Activated naive CD8-positive, alpha-beta T cell (primary cell): ENCODE results near the gene SSBP2.

Experiments
- H3K27ac Mint-ChIP-seq: one replicate; pipeline ENCODE4 v1.8.0; 2021; ENCODE audit warnings: mixed read lengths
- H3K27me3 Mint-ChIP-seq: one replicate; pipeline ENCODE4 v1.8.0; 2021; ENCODE audit warnings: mixed read lengths
- H3K36me3 Mint-ChIP-seq: one replicate; pipeline ENCODE4 v1.8.0; 2021; ENCODE audit warnings: mixed read lengths
- H3K4me1 Mint-ChIP-seq: one replicate; pipeline ENCODE4 v1.8.0; 2021; ENCODE audit warnings: low read depth, mixed read lengths
- H3K4me3 Mint-ChIP-seq: one replicate; pipeline ENCODE4 v1.8.0; 2021; ENCODE audit warnings: mild to moderate bottlenecking, mixed read lengths
- H3K9me3 Mint-ChIP-seq: one replicate; pipeline ENCODE4 v1.8.0; 2021; ENCODE audit warnings: low read depth, mixed read lengths

SSBP2 gene

GRCh38 chr5:81776258-81776657 lies 25.4 kb upstream of the SSBP2 start:
- H3K4me1 Mint-ChIP-seq = peaks cover 22% of the 10 kb centered on the region
- H3K27me3 Mint-ChIP-seq = no peaks in the 10 kb centered on the region
- no peaks in the 10 kb centered on the region for H3K36me3 Mint-ChIP-seq
- no peak overlapping the region for H3K27ac Mint-ChIP-seq
- no peak overlapping the region for H3K4me3 Mint-ChIP-seq
- no peaks in the 10 kb centered on the region for H3K9me3 Mint-ChIP-seq

- H3K27me3 Mint-ChIP-seq = peaks cover 2% of the 10 kb centered on the region
- peaks cover 3% of the 10 kb centered on the region for H3K36me3 Mint-ChIP-seq
- H3K9me3 Mint-ChIP-seq = no peaks in the 10 kb centered on the region
- H3K4me1 Mint-ChIP-seq = peaks cover 12% of the 10 kb centered on the region
- no peak overlapping the region for H3K4me3 Mint-ChIP-seq
- H3K27ac Mint-ChIP-seq = no peak overlapping the region
These were observed 23.5 kb upstream of the SSBP2 start for GRCh38 chr5:81774374-81774773.

- no peak overlapping the region for H3K27ac Mint-ChIP-seq
- peaks cover 4% of the 10 kb centered on the region for H3K36me3 Mint-ChIP-seq
- H3K4me3 Mint-ChIP-seq = no peak overlapping the region
- H3K9me3 Mint-ChIP-seq = no peaks in the 10 kb centered on the region
- H3K27me3 Mint-ChIP-seq = peaks cover 2% of the 10 kb centered on the region
- peaks cover 4% of the 10 kb centered on the region for H3K4me1 Mint-ChIP-seq
These were observed 22.7 kb upstream of the SSBP2 start for GRCh38 chr5:81773574-81773973.

- Mint-ChIP-seq H3K27me3 (peaks cover 2% of the 10 kb centered on the region), H3K4me1 (peaks cover under 1% of the 10 kb centered on the region), H3K4me3 (no peak overlapping the region), H3K9me3 (no peaks in the 10 kb centered on the region), H3K36me3 (peaks cover 4% of the 10 kb centered on the region), H3K27ac (no peak overlapping the region)
These were observed 22.3 kb upstream of the SSBP2 start for GRCh38 chr5:81773161-81773560.

- Mint-ChIP-seq H3K27me3 (peaks cover 2% of the 10 kb centered on the region), H3K4me3 (no peak overlapping the region), H3K9me3 (no peaks in the 10 kb centered on the region), H3K4me1 (no peaks in the 10 kb centered on the region), H3K36me3 (peaks cover 4% of the 10 kb centered on the region), H3K27ac (no peak overlapping the region)
These were observed 21.6 kb upstream of the SSBP2 start for GRCh38 chr5:81772488-81772887.

- Mint-ChIP-seq H3K36me3 (peaks cover 4% of the 10 kb centered on the region), H3K4me1 (no peaks in the 10 kb centered on the region), H3K9me3 (no peaks in the 10 kb centered on the region), H3K27ac (no peak overlapping the region), H3K27me3 (peaks cover 2% of the 10 kb centered on the region), H3K4me3 (no peak overlapping the region)
These were observed 18.1 kb upstream of the SSBP2 start for GRCh38 chr5:81768935-81769452.

GRCh38 chr5:81767938-81768337 lies 17.0 kb upstream of the SSBP2 start:
- Mint-ChIP-seq H3K4me1 (no peaks in the 10 kb centered on the region), H3K36me3 (peaks cover 4% of the 10 kb centered on the region), H3K9me3 (no peaks in the 10 kb centered on the region), H3K4me3 (no peak overlapping the region), H3K27me3 (peaks cover 2% of the 10 kb centered on the region), H3K27ac (no peak overlapping the region)

- Mint-ChIP-seq H3K27ac (no peak overlapping the region), H3K9me3 (no peaks in the 10 kb centered on the region), H3K4me3 (no peak overlapping the region), H3K36me3 (peaks cover 4% of the 10 kb centered on the region), H3K4me1 (no peaks in the 10 kb centered on the region), H3K27me3 (peaks cover 2% of the 10 kb centered on the region)
These were observed 16.2 kb upstream of the SSBP2 start for GRCh38 chr5:81767097-81767496.

- no peak overlapping the region for H3K4me3 Mint-ChIP-seq
- H3K27ac Mint-ChIP-seq = no peak overlapping the region
- H3K9me3 Mint-ChIP-seq = no peaks in the 10 kb centered on the region
- peaks cover 2% of the 10 kb centered on the region for H3K27me3 Mint-ChIP-seq
- no peaks in the 10 kb centered on the region for H3K4me1 Mint-ChIP-seq
- H3K36me3 Mint-ChIP-seq = peaks cover 4% of the 10 kb centered on the region
These were observed 15.7 kb upstream of the SSBP2 start for GRCh38 chr5:81766611-81767010.

- Mint-ChIP-seq H3K27ac (no peak overlapping the region), H3K27me3 (no peaks in the 10 kb centered on the region), H3K4me1 (peaks cover 12% of the 10 kb centered on the region), H3K36me3 (no peaks in the 10 kb centered on the region), H3K9me3 (no peaks in the 10 kb centered on the region), H3K4me3 (no peak overlapping the region)
These were observed 12.5 kb upstream of the SSBP2 start for GRCh38 chr5:81763294-81763928.

- no peaks in the 10 kb centered on the region for H3K27me3 Mint-ChIP-seq
- no peaks in the 10 kb centered on the region for H3K9me3 Mint-ChIP-seq
- no peak overlapping the region for H3K27ac Mint-ChIP-seq
- H3K4me1 Mint-ChIP-seq = peaks cover 12% of the 10 kb centered on the region
- H3K4me3 Mint-ChIP-seq = no peak overlapping the region
- no peaks in the 10 kb centered on the region for H3K36me3 Mint-ChIP-seq
These were observed 12.0 kb upstream of the SSBP2 start for GRCh38 chr5:81762853-81763252.

GRCh38 chr5:81762401-81762800 lies 11.5 kb upstream of the SSBP2 start:
- no peak overlapping the region for H3K4me3 Mint-ChIP-seq
- H3K4me1 Mint-ChIP-seq = peaks cover 12% of the 10 kb centered on the region
- no peak overlapping the region for H3K27ac Mint-ChIP-seq
- no peaks in the 10 kb centered on the region for H3K27me3 Mint-ChIP-seq
- no peaks in the 10 kb centered on the region for H3K9me3 Mint-ChIP-seq
- no peaks in the 10 kb centered on the region for H3K36me3 Mint-ChIP-seq

- no peaks in the 10 kb centered on the region for H3K36me3 Mint-ChIP-seq
- H3K9me3 Mint-ChIP-seq = no peaks in the 10 kb centered on the region
- peaks cover 12% of the 10 kb centered on the region for H3K4me1 Mint-ChIP-seq
- H3K27ac Mint-ChIP-seq = no peak overlapping the region
- H3K4me3 Mint-ChIP-seq = no peak overlapping the region
- no peaks in the 10 kb centered on the region for H3K27me3 Mint-ChIP-seq
These were observed 11.1 kb upstream of the SSBP2 start for GRCh38 chr5:81761970-81762369.

- H3K36me3 Mint-ChIP-seq = no peaks in the 10 kb centered on the region
- peaks cover 12% of the 10 kb centered on the region for H3K4me1 Mint-ChIP-seq
- no peaks in the 10 kb centered on the region for H3K27me3 Mint-ChIP-seq
- H3K9me3 Mint-ChIP-seq = no peaks in the 10 kb centered on the region
- no peak overlapping the region for H3K27ac Mint-ChIP-seq
- no peak overlapping the region for H3K4me3 Mint-ChIP-seq
These were observed 10.4 kb upstream of the SSBP2 start for GRCh38 chr5:81761270-81761669.

- H3K27me3 Mint-ChIP-seq = no peaks in the 10 kb centered on the region
- H3K4me1 Mint-ChIP-seq = peaks cover 12% of the 10 kb centered on the region
- no peak overlapping the region for H3K27ac Mint-ChIP-seq
- no peaks in the 10 kb centered on the region for H3K36me3 Mint-ChIP-seq
- H3K4me3 Mint-ChIP-seq = no peak overlapping the region
- H3K9me3 Mint-ChIP-seq = no peaks in the 10 kb centered on the region
These were observed 9.6 kb upstream of the SSBP2 start for GRCh38 chr5:81760521-81760920.

GRCh38 chr5:81759632-81760005 lies 8.7 kb upstream of the SSBP2 start:
- no peaks in the 10 kb centered on the region for H3K27me3 Mint-ChIP-seq
- H3K27ac Mint-ChIP-seq = no peak overlapping the region
- H3K36me3 Mint-ChIP-seq = no peaks in the 10 kb centered on the region
- no peaks in the 10 kb centered on the region for H3K9me3 Mint-ChIP-seq
- H3K4me3 Mint-ChIP-seq = no peak overlapping the region
- H3K4me1 Mint-ChIP-seq = peaks cover 12% of the 10 kb centered on the region
